ENCODE measurements around the gene MAP2K2. TPM values are rescaled to one million over a fixed set of nuclear protein-coding genes. Genes with fewer than 3 reads are reported as not detected.

Gene MAP2K2
- total RNA-seq, 1 donor from 2014 or later: 124 TPM

DNA sequence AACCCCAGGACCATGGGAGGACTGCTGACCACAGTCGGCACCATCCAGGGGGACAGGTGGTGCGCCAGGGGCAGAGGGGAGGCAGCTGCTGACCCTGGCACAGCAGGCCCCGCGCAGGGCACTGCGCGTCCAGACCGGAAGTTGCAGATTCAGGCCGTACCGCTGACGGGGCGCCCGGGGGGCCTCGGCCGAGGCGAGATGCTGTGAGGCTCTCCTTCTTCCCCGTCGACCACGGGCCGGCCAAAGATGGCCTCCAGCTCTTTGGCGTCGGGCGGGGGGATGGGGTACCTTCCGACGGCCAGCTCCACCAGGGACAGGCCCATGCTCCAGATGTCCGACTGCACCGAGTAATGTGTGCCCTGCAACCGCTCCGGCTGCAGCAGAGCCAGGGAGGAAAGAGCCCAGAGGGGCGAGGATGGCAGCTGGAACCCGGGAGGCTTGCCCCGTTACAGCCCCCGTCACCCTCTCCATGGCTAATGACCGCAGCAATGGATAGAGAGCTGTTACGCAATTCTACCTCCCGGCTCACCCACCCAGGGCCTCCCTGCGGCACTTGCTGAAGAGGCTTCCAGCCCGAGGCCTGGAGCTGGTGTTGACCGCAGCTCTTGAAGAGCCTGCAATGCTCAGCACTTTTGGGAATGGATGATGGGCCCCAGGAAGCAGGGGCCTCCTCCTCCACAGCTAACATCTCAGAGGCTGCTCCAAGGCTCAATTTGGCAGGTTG lies 24.7 kb downstream of the MAP2K2 start:
- DNase-seq (ENCODE audit: low read depth): no peak

DNA sequence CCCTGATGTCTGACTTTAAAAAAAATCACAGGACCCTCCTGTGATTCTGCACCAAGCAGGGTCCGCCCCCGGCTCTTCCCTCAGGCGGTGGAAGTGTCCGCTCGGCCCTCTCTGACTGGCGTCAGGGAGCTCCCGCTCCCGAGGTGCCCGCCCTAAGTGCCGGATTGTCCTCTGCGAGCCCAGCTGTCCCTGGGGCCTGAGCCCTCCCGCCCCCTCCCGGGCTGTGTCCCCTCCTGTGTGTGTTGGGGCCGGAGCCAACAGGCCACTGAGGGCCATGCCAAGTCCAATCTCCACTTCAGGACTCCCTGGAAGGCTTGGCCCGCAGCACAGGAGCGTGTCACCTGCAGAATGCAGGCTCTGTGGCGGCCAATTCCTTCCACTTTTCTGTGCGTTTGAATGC lies 25.4 kb downstream of the MAP2K2 start:
- no peak for DNase-seq (ENCODE audit: low read depth)

DNA sequence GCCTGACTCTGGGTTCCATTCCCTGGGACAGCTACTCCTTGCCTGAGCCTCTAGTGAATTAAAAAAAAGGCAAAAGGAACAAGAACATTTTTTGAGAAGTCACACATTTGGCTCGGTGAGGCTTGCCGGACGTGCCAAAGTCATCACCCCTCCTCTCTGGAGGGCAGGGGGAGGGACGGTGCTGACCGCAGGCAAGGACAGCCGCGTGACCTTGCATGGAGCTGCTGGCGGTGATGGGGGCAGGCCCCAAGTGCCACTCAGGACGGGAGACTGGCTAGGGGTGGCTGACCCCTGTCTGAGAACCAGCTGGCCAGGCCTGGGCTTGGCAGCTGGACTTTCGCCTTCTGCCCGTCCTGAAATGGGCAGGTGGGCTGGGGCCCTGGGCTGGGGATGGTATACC lies 26.4 kb downstream of the MAP2K2 start:
- no peak for DNase-seq (ENCODE audit: low read depth)

DNA sequence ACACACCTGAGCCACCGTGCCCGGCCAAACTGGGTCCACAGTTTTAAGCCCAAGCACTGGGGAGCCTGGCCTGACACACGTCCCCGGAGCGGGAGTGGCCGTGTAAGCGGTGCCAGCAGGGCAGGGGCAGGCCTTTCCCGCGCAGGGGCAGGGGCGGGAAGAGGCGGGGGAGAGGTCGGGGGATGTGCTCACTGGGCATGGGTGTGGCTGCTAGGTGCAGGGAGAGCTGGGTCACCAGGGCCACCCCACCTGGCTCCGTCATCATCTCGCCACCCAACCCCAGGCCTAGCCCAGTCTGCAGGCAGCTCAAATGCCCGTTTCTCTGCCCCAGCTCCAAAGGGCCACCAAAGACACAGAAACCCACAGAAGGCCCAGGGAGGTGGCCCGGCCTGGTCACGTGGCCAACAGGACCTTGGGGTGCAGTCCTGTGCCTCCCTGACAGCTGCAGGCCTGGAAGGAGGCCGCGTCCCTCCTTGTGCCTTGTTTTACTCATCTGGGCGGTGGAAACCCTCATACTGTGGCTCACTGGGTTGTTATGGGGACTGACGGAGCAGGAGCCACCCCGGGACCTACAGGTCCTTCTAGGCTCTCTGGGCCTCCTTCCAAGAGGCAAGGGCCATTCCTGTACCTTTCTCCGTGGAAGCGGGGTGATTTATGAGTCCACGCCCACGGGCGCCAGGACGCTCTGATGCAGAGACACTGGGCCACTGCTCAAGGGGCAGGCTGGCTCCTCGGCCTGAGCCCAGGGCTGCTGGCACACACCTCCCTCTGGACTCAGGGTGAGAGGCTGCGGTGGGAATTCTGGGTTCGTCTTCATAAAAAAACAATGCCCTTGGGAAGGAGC lies 27.7 kb downstream of the MAP2K2 start:
- no peak for DNase-seq (ENCODE audit: low read depth)

DNA sequence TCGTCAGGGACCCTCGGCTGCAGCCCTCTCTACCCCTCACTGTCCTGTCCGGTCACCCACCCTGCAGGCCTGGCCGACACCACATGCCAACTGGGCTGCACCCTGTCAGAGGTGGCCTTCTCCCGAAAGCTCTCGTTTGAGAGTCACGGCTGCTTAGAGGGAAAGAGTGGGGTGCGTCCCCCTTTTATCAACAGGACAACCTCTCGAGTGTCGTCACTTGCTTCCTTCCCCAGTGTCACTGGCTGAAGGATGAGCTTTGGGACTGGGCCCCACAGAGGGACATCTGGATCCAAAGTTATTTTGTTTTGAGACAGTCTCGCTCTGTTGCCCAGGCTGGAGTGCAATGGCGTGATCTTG lies 28.5 kb downstream of the MAP2K2 start:
- DNase-seq (ENCODE audit: low read depth): no peak

DNA sequence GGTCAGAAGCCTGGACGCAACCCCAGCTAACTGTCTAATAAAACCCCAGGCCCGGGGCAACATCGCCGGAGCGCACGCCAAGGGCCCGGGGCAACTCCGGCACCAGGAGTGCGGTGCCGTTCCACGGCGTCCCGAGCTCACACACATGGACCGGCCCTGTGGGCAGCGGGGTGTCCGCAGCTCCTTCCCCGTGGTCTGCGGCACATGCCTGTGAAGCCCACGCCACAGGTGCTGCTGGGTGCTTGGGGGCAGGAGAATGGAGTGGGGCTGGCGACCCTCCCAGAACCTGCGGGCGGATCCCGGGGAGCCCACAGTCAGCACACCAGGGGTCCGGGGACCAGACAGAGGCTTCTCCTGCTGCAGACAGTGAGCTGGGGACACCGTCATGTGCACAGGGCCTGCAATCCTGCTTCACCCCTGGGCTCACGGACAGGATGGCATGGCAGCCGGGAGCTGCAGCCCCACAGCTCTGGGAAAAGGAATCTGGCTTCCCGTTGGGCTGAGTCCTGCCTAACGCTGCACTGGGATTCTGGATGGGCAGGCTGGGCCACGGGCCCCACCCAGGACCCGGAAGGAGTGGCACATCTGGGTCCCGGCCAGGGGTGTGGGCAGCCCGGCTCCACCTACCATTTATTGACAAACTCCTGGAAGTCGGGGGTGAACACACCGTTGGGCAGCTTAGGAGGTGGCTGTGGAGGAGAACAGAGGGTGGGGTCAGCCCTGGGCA lies 29.0 kb downstream of the MAP2K2 start:
- no peak for DNase-seq (ENCODE audit: low read depth)

DNA sequence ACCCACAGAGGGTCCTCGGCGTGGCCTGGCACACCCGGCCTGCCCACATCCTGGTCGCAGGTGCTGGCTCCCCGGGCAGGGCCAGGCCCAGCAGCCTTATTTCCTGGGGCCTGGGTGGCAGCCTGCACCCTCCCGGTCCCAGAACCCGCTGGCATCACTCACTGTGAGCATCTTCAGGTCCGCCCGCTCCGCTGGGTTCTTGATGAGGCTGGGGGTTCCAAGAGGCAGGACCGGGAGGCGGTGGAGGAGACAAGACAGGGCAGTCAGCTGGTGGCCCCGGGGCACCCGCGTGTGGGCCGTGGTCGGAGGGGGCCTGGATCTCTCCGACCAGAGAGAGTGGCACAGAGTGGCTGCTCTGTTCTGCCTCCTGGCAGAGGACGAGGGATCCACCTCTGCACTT lies 29.6 kb downstream of the MAP2K2 start:
- no peak for DNase-seq (ENCODE audit: low read depth)

DNA sequence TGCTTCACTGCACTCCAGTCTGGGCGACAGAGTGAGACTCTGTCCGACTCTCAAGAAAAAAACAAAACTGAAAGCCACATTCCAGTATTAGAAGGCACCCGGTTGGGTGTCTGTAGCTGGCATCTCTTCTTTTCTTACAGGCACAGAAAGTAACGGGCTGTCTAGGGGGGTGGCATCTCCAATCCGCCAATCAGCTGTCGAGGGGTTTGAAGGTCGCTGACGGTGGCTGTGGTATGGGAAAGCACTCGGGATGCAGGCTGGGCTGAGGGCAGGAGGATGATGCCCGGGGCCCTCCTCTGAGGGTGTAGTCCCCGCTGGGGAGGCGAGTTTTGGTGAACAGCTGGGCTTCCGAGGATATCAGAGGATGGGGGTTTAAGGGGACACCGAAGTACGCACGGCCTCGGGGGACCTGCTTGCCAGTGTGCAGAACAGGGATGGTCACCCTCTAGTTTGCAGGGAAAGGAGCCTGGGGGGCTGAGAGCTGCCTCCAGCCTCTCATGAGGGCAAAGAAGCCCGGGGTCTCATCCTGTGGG lies 30.2 kb downstream of the MAP2K2 start:
- no peak for DNase-seq (ENCODE audit: low read depth)

DNA sequence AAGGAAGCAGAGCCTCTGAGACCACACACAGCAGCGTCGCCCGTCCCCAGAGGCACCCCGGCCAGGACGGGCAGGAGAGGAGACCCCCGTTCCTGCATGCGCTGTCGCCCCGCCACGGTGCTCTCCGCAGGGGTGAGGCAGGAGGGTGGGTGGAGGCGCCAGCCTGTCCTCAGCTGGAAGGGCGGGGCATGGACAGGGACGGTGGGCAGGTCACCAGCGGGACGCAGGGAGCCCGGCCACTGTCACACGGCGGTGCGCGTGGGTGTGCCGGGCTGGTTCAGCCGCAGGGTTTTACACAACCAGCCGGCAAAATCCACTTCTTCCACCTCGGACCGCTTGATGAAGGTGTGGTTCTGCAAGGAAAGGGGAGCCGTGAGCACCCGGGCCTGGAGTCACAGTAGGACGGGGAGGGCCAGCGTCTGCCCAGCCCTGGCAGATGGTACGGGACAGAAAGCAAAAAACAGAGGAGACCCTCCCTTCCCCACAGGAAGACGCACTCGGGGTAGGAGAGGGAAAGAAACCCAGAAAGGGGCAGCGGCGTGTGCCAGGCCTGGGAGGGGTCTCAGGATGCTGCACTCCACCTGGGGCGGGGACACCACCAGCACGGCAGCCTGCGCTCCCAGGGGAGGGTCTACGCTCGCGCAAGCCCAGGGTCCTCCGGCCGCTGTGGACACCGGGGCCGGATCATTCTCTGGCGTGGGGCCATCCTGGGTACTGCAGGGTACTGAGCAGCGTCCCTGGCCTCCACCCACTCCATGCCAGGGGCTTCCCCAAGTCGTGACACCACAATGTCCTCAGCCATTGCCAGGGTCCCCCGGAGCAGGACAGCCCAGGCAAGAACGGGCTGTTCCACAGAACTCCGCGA lies 33.3 kb downstream of the MAP2K2 start:
- no peak for DNase-seq (ENCODE audit: low read depth)

DNA sequence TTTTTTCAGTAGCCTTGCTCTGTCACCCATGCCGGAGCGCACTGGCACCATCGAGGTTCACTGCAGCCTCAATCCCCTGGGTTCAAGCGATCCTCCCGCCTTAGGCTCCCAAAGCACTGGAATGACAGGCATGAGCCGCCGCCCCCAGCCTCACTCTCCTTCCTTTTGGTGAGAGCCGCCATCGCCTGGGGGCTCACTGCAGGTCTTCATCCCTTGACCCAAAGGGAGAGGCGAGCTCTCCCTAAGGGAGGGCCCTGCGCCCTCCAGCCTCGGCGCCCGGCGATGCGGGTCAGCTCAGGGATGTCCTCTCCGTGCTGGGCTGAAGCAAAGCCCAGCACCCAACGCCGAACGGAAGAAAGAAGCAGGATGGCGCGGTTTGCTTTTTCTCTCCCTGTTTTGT lies 34.0 kb downstream of the MAP2K2 start:
- no peak for DNase-seq (ENCODE audit: low read depth)

DNA sequence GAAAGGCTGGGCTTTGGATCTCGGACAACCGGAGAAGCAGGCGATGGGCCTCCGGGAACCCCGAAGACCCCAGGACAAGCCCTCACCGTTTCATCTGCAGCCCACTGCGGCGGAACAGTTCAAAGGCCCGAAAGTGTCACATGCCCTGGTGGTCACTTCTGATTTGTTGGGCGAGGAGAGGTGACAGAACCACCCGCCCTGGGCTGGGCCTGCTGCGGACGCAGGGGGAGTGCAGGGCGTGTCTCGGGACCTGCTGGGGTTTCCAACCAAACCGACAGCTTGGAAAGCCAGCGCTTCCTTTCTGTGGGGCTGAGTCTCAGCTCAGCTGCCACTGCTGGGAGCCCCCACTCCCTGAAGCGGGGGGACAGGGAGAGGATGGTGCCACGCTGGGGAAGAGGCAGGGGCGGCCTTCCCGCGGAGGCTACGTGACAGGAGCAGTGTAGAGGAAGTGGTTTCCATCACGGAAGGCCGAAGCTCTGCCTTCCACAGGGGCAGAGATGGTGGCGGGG lies 34.5 kb downstream of the MAP2K2 start:
- DNase-seq (ENCODE audit: low read depth): no peak

DNA sequence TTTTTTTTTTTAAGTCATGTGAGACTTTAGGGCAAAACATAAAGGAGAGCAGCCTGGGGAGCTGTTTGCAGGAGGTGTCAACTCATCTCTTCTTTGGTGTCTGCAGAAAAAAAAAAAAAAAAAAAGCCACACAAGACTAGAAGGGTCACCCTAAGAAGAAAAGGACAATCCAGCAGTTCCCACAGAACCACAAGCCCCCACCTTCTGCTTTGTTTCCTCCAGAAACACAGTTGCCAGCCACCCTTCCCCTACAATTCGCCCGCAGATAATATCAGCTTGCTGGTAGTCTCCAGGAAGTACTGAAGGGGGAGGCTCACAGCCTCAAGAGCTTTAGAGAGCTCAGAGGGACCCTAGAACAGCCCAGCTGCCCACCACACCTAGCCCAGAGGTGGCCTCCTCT lies 34.9 kb downstream of the MAP2K2 start:
- no peak for DNase-seq (ENCODE audit: low read depth)

DNA sequence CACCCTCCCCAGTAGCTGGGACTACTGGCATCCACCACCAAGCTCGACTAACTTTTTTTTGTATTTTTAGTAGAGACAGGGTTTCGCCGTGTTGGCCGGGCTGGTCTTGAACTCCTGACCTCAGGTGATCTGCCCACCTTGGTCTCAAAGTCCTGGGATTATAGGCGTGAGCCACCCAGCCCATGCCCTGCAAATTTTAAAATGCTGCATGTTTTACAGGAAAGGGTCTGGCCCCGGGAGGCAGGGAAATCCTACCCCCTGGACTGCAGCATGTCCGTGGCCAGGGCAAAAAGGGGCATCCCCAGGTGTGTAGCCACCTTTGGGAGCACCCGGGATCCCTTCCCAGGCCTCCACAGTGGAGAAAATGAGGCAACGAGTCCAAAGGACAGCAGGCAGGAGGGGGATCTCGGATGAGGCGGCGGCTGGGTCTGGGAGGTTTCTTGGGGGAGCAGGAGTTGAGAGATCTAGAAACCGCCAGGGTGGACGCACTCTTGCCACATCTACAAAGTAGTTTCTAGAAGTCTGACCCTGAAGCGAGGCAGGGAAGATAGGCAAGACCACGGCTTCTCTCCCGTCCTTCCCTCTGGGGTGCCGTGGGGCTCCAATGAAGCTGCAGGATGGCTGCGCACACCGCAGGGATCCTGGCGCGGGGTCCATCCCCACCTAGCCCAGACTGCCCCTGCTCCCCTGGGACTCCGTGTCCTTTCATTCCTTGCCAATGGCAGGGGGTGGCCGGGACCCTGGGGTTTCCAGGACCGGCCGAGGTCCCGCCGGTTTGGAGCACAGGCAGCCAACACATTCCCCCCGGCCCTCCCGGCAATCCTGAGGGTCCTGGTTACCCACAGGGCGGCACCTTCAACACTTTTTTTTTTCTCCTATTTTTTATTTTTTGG lies 35.9 kb downstream of the MAP2K2 start:
- DNase-seq (ENCODE audit: low read depth): no peak

DNA sequence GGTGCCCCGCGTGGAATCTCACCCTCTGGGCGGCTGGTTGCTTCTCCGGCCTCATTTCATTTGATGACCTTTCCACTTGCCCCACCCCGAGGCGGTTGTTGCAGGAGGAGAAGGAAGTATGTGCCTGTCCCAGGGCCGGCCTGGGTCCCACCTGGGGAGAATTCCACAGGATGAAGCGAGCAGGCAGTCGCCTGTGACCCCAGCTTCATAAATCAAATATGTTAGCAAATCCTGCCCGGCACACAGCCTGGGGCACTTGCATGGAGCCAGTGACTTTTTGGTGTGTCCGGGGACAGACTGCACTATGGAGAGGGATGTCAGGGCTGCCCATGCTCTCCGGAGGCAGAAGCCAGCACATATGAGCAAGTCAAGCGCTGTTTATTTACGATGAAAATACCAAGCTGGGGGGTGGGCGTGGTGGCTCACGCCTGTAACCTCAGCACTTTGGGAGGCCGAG lies 37.5 kb downstream of the MAP2K2 start:
- DNase-seq (ENCODE audit: low read depth): no peak

DNA sequence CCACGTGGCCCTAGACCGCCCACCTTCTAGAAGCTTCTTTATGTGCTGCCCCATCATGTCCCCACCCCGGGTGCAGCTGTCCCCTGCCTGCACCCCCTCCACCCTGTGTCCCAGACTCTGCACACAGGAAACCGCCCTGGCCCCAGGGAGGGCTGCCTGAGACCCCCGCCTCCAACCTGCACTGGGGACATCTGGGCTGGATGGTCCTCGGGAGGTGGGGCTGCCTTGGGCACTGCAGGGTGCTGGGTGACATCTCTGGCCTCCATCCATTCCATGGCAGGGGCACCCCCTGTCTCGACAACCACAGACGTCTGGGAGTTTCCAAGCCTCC lies 39.4 kb downstream of the MAP2K2 start:
- no peak for DNase-seq (ENCODE audit: low read depth)

DNA sequence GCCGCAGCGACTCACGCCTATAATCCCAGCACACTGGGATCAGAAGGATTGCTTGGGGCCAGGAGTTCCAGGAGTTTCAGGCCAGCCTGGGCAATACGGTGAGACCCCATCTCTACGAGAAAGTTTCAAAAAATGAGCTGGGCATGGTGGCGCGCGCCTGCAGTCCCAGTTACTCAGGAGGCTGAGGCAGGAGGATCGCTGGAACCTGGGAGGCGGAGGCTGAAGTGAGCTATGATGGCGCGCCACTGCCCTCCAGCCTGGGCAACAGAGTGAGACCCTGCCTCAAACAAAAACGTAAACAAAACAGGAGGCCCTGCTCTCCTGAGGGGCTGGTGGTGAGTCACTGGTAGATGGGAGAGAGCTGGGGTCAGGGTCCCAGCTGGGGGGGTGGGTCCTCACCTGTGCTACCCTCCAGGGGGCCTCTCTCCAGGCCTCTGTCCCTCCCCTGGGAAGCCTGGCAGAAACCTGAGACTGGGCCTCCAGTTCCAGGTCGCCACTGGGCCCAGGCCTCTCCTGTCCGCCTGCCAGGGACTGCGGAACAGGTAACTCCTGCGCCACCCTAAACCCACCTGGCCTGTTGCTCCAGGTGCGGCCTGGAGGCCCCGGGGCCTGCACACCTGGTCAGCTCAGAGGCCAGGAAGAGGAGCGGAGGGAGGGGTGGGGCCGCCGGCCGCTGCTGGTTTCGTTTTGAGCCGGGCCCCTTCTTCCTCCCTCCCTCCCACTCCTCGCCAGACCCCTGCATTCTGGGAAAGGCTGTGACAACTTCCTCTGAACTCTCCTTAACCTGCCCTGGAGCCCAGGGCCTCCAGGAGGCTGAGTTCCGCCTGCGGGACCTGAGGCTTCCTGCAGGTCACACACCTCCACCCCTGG lies 40.0 kb downstream of the MAP2K2 start:
- DNase-seq (ENCODE audit: low read depth): no peak

DNA sequence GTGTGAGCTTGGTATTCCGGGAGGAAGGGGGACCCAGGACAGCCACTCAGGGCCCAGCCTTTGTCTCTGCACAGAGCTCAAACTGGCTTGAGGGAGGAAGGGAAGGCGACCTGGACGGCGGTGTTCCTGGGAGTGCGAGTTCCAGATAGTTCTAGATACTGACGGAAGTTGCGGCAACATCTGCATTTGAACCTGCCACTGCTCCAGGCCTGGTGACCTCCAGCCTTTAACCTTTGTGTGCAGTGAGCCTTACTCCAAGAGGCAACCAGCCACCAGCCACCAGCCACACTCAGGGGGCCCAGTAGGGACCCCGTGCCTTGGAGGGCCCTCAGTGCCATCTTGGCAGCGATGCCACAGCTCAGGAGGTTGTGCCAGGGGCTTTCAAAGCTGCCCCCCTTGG lies 41.8 kb downstream of the MAP2K2 start:
- DNase-seq (ENCODE audit: low read depth): no peak

DNA sequence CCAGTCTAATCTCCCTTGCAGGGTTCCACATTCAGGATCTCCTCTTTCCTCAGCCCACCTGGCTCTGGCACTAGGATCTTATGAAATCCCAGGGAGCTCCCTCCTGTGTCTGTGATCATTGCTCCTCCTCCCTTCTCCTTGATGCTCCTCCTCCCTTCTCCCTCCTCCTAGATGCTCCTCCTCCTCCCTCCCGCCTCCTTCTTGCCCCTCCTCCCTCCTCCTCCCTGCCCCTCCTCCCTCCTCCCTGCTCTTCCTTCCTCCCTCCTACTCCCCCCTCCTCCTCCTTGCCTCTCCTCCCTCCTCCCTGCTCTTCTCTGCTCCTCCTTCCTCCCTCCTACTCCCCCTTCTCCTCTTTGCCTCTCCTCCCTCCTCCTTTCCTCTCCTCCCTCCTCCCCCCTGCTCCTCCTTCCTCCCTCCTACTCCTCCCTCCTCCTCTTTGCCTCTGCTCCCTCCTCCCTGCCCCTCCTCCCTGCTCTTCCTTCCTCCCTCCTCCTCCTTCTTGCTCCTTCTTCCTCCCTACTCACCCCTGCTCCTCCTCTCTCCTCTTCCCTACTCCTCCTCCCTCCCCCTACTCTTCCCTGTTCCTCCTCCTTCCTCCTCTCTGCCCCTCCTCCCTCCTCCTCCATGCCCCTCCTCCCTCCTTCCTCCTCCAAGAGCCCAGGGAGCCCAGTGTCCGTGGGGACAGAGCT lies 42.3 kb downstream of the MAP2K2 start:
- no peak for DNase-seq (ENCODE audit: low read depth)

DNA sequence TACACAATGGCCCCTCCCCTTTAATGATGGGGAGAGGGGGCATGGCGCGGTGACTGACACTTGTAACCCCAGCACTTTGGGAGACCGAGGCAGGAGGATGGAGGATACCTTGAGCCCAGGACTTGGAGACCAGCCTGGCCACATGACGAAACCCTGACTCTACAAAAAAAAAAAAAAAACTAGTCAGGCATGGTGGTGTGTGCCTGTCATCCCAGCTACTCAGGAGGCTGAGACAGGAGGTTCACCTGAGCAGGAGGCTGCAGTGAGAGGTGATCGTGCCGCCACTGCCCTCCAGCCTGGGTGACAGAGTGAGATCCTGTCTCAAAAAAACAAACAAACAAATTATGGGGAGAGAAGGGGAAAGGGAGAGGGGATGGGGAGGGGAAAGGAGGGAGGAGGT lies 43.4 kb downstream of the MAP2K2 start:
- DNase-seq (ENCODE audit: low read depth): no peak
